ENCODE measurements around the gene CTDNEP1. TPM values are rescaled to one million over a fixed set of nuclear protein-coding genes. Genes with fewer than 3 reads are reported as not detected.

Gene CTDNEP1
- polyA plus RNA-seq, 1 donor (not counting 4 experiments of a cell fraction or from before 2014, with no cell fraction given): 66.2 TPM

DNA sequence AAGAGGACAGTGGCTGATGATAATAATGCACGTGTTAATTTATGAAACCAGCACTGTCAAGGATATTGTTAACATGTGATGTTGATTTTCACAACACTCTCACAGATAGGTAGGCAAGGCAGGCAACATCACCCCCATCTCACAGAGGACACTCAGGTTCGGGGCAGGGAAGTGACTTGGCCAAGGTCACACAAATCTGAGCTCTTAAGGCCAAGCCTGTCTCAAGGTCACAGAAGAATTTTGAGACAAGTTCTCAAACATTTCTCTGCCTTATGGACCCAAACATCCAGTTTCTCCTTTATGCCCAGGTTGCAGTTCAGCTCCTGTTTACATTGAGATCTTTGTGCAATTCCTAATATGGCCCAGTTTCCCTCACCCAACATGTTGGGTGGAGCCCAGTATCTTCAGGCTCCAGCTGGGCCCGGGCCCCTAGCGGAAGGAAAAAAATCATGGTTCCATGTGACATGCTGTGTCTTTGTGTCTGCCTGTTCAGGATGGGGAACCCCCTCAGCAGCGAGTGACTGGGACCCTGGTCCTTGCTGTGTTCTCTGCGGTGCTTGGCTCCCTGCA is 31.3 kb upstream of the CTDNEP1 start:
- Histone ChIP-seq H2AFZ (ENCODE audit: control insufficient read depth, low read length) (no peak overlapping the region), H3K9ac (ENCODE audit: control insufficient read depth, extremely low read depth, insufficient read depth, low read length) (no peak overlapping the region), H3K9me1 (ENCODE audit: control insufficient read depth, extremely low read depth, insufficient read depth, low read length) (no peaks in the 10 kb centered on the region), H3K4me1 (ENCODE audit: control insufficient read depth, extremely low read depth, insufficient read depth, low read length) (peaks cover 16% of the 10 kb centered on the region), H3K27me3 (ENCODE audit: control insufficient read depth, extremely low read depth, insufficient read depth, low read length) (peaks cover 42% of the 10 kb centered on the region), H3K27ac (ENCODE audit: control insufficient read depth, insufficient read depth, low read length) (no peak overlapping the region), H3K4me2 (ENCODE audit: control insufficient read depth, extremely low read depth, insufficient read depth, low read depth, low read length) (no peak overlapping the region), H3K4me3 (ENCODE audit: control insufficient read depth in 2 of 3, extremely low read depth in 1 of 3, insufficient read depth in 2 of 3, low read depth in 1 of 3, low read length in 3 of 3) (no peak overlapping the region), H3K36me3 (ENCODE audit: control insufficient read depth in 2 of 2, extremely low read depth in 1 of 2, insufficient read depth in 2 of 2, low read length in 2 of 2) (no peaks in the 10 kb centered on the region), H4K20me1 (ENCODE audit: control insufficient read depth, extremely low read depth, insufficient read depth, low read length) (no peaks in the 10 kb centered on the region), H3K9me3 (ENCODE audit: control insufficient read depth, low read depth, low read length) (no peaks in the 10 kb centered on the region), H3K79me2 (ENCODE audit: control insufficient read depth, insufficient read depth, low read length) (no peaks in the 10 kb centered on the region)
- FAIRE-seq: no peak
- DNase-seq (ENCODE audit: low read depth, low spot score): no peak
- dilution Hi-C loops (cut with MboI; ENCODE audit: extremely low pct_ligation_motif_present, low sequenced_read_pairs): no loop called here
- TF ChIP-seq, protein P1, sequence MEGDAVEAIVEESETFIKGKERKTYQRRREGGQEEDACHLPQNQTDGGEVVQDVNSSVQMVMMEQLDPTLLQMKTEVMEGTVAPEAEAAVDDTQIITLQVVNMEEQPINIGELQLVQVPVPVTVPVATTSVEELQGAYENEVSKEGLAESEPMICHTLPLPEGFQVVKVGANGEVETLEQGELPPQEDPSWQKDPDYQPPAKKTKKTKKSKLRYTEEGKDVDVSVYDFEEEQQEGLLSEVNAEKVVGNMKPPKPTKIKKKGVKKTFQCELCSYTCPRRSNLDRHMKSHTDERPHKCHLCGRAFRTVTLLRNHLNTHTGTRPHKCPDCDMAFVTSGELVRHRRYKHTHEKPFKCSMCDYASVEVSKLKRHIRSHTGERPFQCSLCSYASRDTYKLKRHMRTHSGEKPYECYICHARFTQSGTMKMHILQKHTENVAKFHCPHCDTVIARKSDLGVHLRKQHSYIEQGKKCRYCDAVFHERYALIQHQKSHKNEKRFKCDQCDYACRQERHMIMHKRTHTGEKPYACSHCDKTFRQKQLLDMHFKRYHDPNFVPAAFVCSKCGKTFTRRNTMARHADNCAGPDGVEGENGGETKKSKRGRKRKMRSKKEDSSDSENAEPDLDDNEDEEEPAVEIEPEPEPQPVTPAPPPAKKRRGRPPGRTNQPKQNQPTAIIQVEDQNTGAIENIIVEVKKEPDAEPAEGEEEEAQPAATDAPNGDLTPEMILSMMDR (optimal IDR thresholded peaks at IDR 0.05 in 1 of 3, IDR thresholded peaks at IDR 0.05 in 1 of 3, conservative IDR thresholded peaks at IDR 0.05 in 1 of 3; ENCODE audit: extremely low read depth in 1 of 3, insufficient read depth in 2 of 3, low read length in 3 of 3): peak in 2 of 3 experiments; percentile 11 to 21
- no peak for TF ChIP-seq EZH2 (IDR thresholded peaks at IDR 0.05; ENCODE audit: low read length)

DNA sequence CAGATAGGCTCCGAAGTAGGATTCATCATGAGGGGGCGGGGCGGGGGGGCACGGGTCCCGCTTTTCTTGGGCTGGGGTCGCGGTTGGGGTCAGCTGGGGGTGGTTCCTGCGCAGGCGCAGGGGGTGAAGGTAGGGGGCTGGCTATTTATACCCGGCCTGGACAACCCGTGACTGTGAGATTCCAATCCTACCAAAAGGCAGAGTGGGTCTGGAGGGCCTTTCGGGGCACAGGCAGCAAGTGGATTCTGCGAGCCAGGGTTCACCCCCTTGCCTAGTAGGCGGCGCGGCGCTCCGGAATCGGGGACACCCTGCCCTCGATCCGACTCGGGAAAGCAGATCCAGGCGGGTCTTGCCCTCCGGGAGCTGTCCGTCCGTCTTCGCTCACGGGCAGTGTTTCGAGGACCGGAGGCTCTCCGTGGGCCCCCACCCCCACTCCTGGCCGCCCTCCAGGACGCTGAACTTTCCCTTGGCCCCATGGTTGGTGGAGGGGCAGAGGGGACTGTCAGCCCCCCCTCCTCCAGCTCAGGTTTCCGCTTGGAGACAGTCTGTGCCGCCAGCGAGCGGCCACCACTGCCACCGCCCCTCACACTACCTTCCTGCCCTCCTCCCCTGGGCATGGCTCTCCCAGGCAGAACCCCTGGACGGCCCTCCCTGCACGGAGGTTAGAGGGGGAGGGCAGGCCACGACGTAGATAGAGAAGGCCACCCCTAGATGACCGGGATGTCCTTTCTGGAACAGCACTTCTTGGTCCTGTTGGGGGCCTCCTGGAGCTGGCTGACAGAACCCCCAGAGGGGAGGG is 30.6 kb upstream of the CTDNEP1 start:
- Histone ChIP-seq H3K36me3 (ENCODE audit: control insufficient read depth in 2 of 2, extremely low read depth in 1 of 2, insufficient read depth in 2 of 2, low read length in 2 of 2) (no peaks in the 10 kb centered on the region), H3K9me3 (ENCODE audit: control insufficient read depth, low read depth, low read length) (no peaks in the 10 kb centered on the region), H2AFZ (ENCODE audit: control insufficient read depth, low read length) (no peak overlapping the region), H3K4me1 (ENCODE audit: control insufficient read depth, extremely low read depth, insufficient read depth, low read length) (peaks cover 16% of the 10 kb centered on the region), H3K9me1 (ENCODE audit: control insufficient read depth, extremely low read depth, insufficient read depth, low read length) (no peaks in the 10 kb centered on the region), H4K20me1 (ENCODE audit: control insufficient read depth, extremely low read depth, insufficient read depth, low read length) (no peaks in the 10 kb centered on the region), H3K9ac (ENCODE audit: control insufficient read depth, extremely low read depth, insufficient read depth, low read length) (no peak overlapping the region), H3K4me2 (ENCODE audit: control insufficient read depth, extremely low read depth, insufficient read depth, low read depth, low read length) (peak overlapping the region; percentile 98), H3K4me3 (ENCODE audit: control insufficient read depth in 2 of 3, extremely low read depth in 1 of 3, insufficient read depth in 2 of 3, low read depth in 1 of 3, low read length in 3 of 3) (peak overlapping the region; percentile 38 to 78 (median 66)), H3K27me3 (ENCODE audit: control insufficient read depth, extremely low read depth, insufficient read depth, low read length) (peaks cover 36% of the 10 kb centered on the region), H3K79me2 (ENCODE audit: control insufficient read depth, insufficient read depth, low read length) (no peaks in the 10 kb centered on the region), H3K27ac (ENCODE audit: control insufficient read depth, insufficient read depth, low read length) (no peak overlapping the region)
- dilution Hi-C loops (cut with MboI; ENCODE audit: extremely low pct_ligation_motif_present, low sequenced_read_pairs): no loop called here
- TF ChIP-seq EZH2 (IDR thresholded peaks at IDR 0.05; ENCODE audit: low read length): peak; percentile 27
- TF ChIP-seq, protein P1 (optimal IDR thresholded peaks at IDR 0.05 in 1 of 3, IDR thresholded peaks at IDR 0.05 in 1 of 3, conservative IDR thresholded peaks at IDR 0.05 in 1 of 3; ENCODE audit: extremely low read depth in 1 of 3, insufficient read depth in 2 of 3, low read length in 3 of 3): no peak
- FAIRE-seq (no peak), DNase-seq (ENCODE audit: low read depth, low spot score) (no peak)

All from keratinocyte (primary cell).